K562 treated with DMSO at 1 percent for 12 hours (cell line): ENCODE measurements around the gene TSPO2. TPM values are rescaled to one million over a fixed set of nuclear protein-coding genes. Genes with fewer than 3 reads are reported as not detected.

Source experiments
- total RNA-seq: library from RNA; unstranded; fragments of 300-600 nt; gene quantifications from 2 replicates; pipeline ENCODE4 v1.2.3, GENCODE V29; 2022; ENCODE audit not compliant: insufficient read depth

The TSPO2 gene, protein sequence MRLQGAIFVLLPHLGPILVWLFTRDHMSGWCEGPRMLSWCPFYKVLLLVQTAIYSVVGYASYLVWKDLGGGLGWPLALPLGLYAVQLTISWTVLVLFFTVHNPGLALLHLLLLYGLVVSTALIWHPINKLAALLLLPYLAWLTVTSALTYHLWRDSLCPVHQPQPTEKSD
- total RNA-seq = not detected in 2 replicates

DNA sequence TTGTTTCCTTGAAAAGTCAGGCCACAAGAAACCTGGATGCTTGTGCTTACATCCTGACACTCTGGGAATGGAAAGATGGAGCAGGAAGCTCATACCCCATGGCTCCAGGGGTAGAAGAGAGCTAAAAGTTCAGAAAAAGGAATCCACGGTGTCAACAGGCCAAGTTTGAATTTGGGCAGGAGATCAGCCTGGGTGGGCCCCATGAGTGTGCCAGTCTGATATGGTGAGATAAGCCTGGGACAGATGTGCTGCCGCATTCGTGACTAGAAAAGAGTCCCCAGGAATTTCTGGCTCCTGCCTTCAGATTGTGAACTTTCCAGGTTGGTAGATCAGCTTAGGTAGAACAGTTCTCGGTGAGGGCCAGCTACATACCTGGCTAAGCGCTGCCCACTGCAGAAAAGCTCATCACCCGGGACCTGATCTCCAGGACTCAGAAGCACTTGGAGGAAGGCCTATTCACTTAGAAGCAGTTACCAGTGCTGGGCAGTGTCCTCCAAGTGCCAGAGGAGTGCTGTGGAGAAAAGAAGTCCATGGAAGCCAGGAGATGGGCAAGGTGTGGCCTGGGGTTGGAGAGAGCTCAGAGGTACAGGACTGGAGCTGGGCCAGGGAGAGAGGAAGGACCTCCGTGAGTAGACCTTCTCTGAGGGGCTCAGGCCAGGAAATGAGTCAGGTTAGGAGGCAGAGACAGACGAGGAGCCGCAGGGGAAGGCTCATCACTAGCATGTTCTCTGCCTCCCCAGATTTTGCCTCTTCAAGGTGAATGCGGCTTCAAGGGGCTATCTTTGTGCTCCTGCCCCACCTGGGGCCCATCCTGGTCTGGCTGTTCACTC lies at the start of gene TSPO2:
Gene TSPO2, plus strand, starts transcription at position 242 of the 830 bp plus-strand sequence. Its CDS starts 519 bp downstream, at position 761.

DNA sequence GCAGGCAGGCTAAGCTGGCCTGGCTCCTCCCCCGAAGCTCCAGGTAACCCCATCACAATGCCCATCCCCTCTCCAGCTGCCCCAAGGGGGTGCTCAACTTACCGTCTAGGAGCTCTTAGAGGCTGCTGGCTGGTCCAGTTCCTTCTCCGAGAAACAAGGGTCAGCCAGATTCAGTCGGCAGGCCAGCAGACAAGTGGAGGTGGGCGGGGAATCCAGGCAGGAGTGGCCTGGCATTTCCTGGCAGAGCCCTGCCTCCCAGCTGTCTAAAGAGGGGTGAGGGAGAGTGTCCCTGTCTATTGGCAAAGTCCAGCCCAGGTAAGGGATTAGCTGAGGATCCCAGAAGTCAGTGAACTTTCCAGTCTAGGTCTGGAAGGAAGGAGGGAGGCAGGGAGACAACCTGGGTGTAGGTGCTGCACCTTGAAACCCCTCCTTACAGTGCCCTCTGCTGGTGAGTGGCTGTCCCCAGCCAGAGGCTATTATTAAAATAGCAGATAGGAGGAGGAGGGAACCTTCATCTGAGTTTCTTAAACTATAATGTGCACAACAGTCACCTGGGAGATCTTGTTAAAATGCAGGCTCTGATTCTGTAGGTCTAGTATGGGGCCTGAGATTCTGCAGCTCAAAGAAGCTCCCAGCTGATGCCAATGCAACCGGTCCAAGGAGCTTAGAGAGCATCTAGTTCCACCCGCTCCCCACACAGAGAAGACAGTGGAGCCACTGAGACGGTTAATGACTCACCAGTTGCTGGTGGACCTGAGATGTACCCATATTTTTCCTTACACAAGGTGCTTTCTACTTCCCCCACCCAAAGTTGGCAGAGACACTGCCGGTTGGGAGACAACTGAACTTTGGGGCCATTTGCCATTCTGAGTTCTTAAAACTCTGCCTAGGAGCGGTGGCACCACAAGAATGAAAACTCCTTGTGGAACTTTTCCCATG lies 2.9 kb upstream of the TSPO2 start, which contains the start of gene UNC5CL:
Gene UNC5CL, minus strand, starts transcription at position 162 of the 939 bp plus-strand sequence. CDS start 4,147 bp downstream, outside the sequence.

DNA sequence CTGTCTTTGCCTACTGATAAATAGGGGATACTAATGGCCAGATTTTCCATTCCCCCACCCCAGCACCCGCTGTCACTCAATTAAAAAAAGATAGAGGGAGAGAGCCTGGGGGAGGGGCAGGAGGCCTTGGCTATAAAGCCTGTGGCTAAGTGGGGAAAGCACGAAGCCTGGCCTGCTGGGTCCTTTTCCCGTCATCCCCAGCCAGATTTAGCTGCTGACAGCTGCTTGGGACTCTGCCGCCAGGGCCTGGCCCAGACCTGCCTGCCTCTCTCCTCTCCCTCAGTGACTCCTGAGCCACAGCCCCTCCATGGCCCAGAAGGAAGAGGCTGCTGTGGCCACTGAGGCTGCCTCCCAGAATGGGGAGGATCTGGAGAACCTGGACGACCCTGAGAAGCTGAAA lies 10.8 kb downstream of the TSPO2 start, which contains the start of gene APOBEC2:
Gene APOBEC2, plus strand, starts transcription at position 162 of the 400 bp plus-strand sequence. Its CDS starts 146 bp downstream, at position 308.

DNA sequence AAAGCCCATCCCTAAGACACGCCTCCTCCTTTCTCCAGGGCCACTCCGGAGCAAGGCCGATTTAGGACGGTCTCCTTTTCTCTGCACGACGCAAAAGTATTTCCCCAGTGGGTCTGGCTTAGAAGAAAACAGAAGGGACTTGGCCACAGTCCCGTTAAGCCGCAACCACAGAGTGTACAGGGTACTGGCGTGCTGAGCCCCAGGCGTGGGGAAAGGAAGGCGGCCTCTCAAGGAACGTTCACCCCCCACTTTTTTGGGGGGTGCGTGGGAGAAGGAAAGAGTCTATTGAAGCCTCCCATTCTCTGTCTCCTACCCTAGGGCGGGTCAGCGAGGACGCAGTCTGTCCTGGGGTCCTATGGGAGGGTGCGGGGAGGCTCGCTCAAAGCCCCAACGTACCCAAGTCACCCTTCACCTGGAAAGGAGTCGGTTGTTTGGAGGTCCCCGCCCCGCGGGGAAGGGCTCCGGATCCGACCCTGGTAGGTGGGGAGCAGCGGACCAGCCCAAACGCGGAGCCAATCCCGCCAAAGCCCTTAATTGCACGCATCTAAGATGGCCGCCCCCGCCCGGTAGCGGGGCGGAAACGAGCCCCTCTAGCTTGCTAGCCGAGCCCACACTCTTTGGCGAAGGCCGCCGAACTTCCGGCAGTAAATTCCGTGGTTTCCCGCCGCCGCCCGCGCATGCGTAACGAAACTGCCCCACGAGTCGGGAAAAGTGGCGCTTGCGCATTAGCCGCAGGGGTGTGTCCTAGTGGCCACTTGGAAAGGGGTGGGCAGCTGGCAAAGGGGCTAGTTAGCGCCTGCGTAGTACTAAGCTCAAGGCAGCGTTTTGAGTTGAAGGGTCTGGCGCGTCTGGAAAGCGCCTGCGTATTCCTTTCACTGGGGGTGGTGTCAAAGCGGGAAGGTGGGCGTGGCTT lies 29.9 kb downstream of the TSPO2 start, which contains the start of gene OARD1:
Gene OARD1, minus strand, starts transcription at position 434 of the 913 bp plus-strand sequence. CDS start 722 bp downstream, outside the sequence.

DNA sequence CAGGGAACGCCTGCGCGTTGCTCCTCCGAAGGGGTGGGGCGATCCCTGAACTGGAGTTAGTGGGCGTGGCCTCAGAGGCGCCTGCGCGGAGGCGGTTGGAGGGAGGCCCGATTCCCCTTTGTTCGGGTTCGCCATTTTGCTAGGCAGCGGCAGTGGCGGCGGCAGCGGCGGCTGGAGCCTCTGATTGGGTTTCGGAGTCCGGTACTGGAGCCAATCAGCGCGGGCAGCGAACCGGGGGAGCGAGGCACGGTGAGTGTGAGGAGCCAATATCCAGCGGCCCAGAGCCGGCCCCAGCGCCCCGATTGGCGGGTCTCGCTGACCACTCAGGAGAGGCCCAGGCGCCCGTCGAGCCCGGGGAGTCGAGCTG lies 30.6 kb downstream of the TSPO2 start, which contains the start of gene NFYA:
Gene NFYA, plus strand, starts transcription at position 139 of the 367 bp plus-strand sequence. CDS start 6,116 bp downstream, outside the sequence.

Other genes starting within 250 kb of the TSPO2 start
- gene UNC5CL, start 3.2 kb upstream of the TSPO2 start, total RNA-seq = 1.1 and 1.7 TPM in 2 replicates
- not detected in 2 replicates for gene APOBEC2, start 10.7 kb downstream of the TSPO2 start, total RNA-seq
- 24.2 and 38.0 TPM in 2 replicates for gene OARD1, start 29.9 kb downstream of the TSPO2 start, total RNA-seq
- gene NFYA, start 30.5 kb downstream of the TSPO2 start, total RNA-seq = 5.2 and 21.8 TPM in 2 replicates
- gene TREML1, start 111.9 kb downstream of the TSPO2 start, total RNA-seq = not detected in 2 replicates
- not detected in 2 replicates for gene TREM2, start 120.6 kb downstream of the TSPO2 start, total RNA-seq
- gene TREML2, start 158.7 kb downstream of the TSPO2 start, total RNA-seq = 0.63 and 1.7 TPM in 2 replicates
- not detected in 2 replicates for gene TREML4, start 185.9 kb downstream of the TSPO2 start, total RNA-seq
- gene TREM1, start 244.2 kb downstream of the TSPO2 start, total RNA-seq = not detected in 2 replicates